Kasumi-1 (cell line): ENCODE measurements around the gene ASB7.

ENCODE experiments used
- DNase-seq, 2 experiments: peaks; one replicate each; lab custom pipeline; 2025; lab: John Stamatoyannopoulos, UW

ASB7 gene

GRCh38 chr15:100686021-100686724, 83.8 kb downstream of the ASB7 start:
- DNase-seq, result no peak

GRCh38 chr15:100686725-100687473, 84.5 kb downstream of the ASB7 start:
- no peak for DNase-seq

- DNase-seq, result no peak
These were observed 85.3 kb downstream of the ASB7 start for GRCh38 chr15:100687582-100688141.

GRCh38 chr15:100688549-100689120, 86.2 kb downstream of the ASB7 start:
- no peak for DNase-seq

- DNase-seq, result no peak
These were observed 86.9 kb downstream of the ASB7 start for GRCh38 chr15:100689131-100689899.

- no peak for DNase-seq
These were observed 87.8 kb downstream of the ASB7 start for GRCh38 chr15:100690032-100690794.

GRCh38 chr15:100690795-100691158, 88.4 kb downstream of the ASB7 start:
- no peak for DNase-seq

GRCh38 chr15:100691321-100691720, 88.9 kb downstream of the ASB7 start:
- no peak for DNase-seq

- DNase-seq, result no peak
These were observed 89.9 kb downstream of the ASB7 start for GRCh38 chr15:100692246-100692645.

GRCh38 chr15:100692671-100693070, 90.3 kb downstream of the ASB7 start:
- no peak for DNase-seq

GRCh38 chr15:100693451-100693850, 91.1 kb downstream of the ASB7 start:
- no peak for DNase-seq

GRCh38 chr15:100694381-100695021, 92.1 kb downstream of the ASB7 start:
- DNase-seq, result no peak

GRCh38 chr15:100695048-100695447, 92.7 kb downstream of the ASB7 start:
- no peak for DNase-seq

GRCh38 chr15:100696452-100696851, 94.1 kb downstream of the ASB7 start:
- DNase-seq, result no peak
